ENCODE data around the gene SNX14.
"Not testable (repeated sequence)": the region's sequence is repeated elsewhere in the genome, so short reads cannot be mapped to it uniquely, and the experiment has no call there.

SNX14 gene

GRCh38 chr6:85593438-85594196 lies at the start of gene SNX14:
Gene SNX14, minus strand, starts transcription at chr6:85593858. Its CDS starts 140 bp downstream, at chr6:85593718.
- Mint-ChIP-seq H3K36me3 (peaks cover 28% of the 10 kb centered on the region), H3K4me3 (peak within 1 kb of the TSS; percentile 97), H3K4me1 (peaks cover 45% of the 10 kb centered on the region), H3K27me3 (no peaks in the 10 kb centered on the region), H3K27ac (peak within 1 kb of the TSS; percentile 94), H3K9me3 (no peaks in the 10 kb centered on the region)
- peak; percentile 95 for ATAC-seq

GRCh38 chr6:85642774-85643536 lies 49.3 kb upstream of the SNX14 start, which contains the start of gene SYNCRIP:
Gene SYNCRIP, minus strand, starts transcription at chr6:85642886. Its CDS starts 1,447 bp downstream, at chr6:85641439.
- Mint-ChIP-seq H3K36me3 (peaks cover 48% of the 10 kb centered on the region), H3K27me3 (no peaks in the 10 kb centered on the region), H3K9me3 (peaks cover under 1% of the 10 kb centered on the region), H3K4me1 (peaks cover 49% of the 10 kb centered on the region), H3K27ac (peak within 1 kb of the TSS; percentile 99), H3K4me3 (peak within 1 kb of the TSS; percentile 84)
- ATAC-seq = peak; percentile 94

- Mint-ChIP-seq H3K4me3 (peak overlapping the region; percentile 83), H3K27me3 (no peaks in the 10 kb centered on the region), H3K9me3 (no peaks in the 10 kb centered on the region), H3K4me1 (peaks cover 57% of the 10 kb centered on the region), H3K27ac (peak overlapping the region; percentile 99), H3K36me3 (peaks cover 56% of the 10 kb centered on the region)
- ATAC-seq = peak; percentile 1
Measured at GRCh38 chr6:85641897-85642773, 48.5 kb upstream of the SNX14 start.

GRCh38 chr6:85641522-85641896 lies 47.9 kb upstream of the SNX14 start:
- H3K9me3 Mint-ChIP-seq = no peaks in the 10 kb centered on the region
- peak overlapping the region; percentile 99 for H3K27ac Mint-ChIP-seq
- H3K4me1 Mint-ChIP-seq = peaks cover 57% of the 10 kb centered on the region
- peaks cover 61% of the 10 kb centered on the region for H3K36me3 Mint-ChIP-seq
- no peaks in the 10 kb centered on the region for H3K27me3 Mint-ChIP-seq
- H3K4me3 Mint-ChIP-seq = peak overlapping the region; percentile 83
- no peak for ATAC-seq

- Mint-ChIP-seq H3K4me1 (peaks cover 57% of the 10 kb centered on the region), H3K9me3 (no peaks in the 10 kb centered on the region), H3K36me3 (peaks cover 62% of the 10 kb centered on the region), H3K27ac (peak overlapping the region; percentile 99), H3K27me3 (no peaks in the 10 kb centered on the region), H3K4me3 (peak overlapping the region; percentile 83)
- ATAC-seq = no peak
Measured at GRCh38 chr6:85640821-85641220, 47.2 kb upstream of the SNX14 start.

GRCh38 chr6:85637579-85637978 lies 43.9 kb upstream of the SNX14 start:
- peaks cover 50% of the 10 kb centered on the region for H3K4me1 Mint-ChIP-seq

GRCh38 chr6:85632164-85632942 lies 38.7 kb upstream of the SNX14 start:
- Mint-ChIP-seq H3K4me1 (peaks cover 30% of the 10 kb centered on the region), H3K9me3 (no peaks in the 10 kb centered on the region), H3K4me3 (no peak overlapping the region), H3K36me3 (peaks cover 54% of the 10 kb centered on the region), H3K27me3 (no peaks in the 10 kb centered on the region), H3K27ac (no peak overlapping the region)
- ATAC-seq = no peak

More at GRCh38 chr6:85637579-85637978, 43.9 kb upstream of the SNX14 start:
- Mint-ChIP-seq H3K36me3 (peaks cover 72% of the 10 kb centered on the region), H3K27ac (no peak overlapping the region), H3K4me3 (no peak overlapping the region), H3K9me3 (no peaks in the 10 kb centered on the region), H3K27me3 (no peaks in the 10 kb centered on the region)
- ATAC-seq = no peak

- H3K27me3 Mint-ChIP-seq, H3K9me3 Mint-ChIP-seq, ATAC-seq, H3K4me3 Mint-ChIP-seq: not testable (repeated sequence)
- Mint-ChIP-seq H3K27ac (peak overlapping the region; percentile 37), H3K36me3 (peaks cover 52% of the 10 kb centered on the region), H3K4me1 (peaks cover 28% of the 10 kb centered on the region)
Measured at GRCh38 chr6:85631117-85631516, 37.5 kb upstream of the SNX14 start.

GRCh38 chr6:85628353-85628752 lies 34.7 kb upstream of the SNX14 start:
- Mint-ChIP-seq H3K4me3 (no peak overlapping the region), H3K4me1 (peaks cover 44% of the 10 kb centered on the region), H3K36me3 (peaks cover 61% of the 10 kb centered on the region), H3K9me3 (no peaks in the 10 kb centered on the region), H3K27me3 (no peaks in the 10 kb centered on the region), H3K27ac (peak overlapping the region; percentile 35)
- no peak for ATAC-seq

GRCh38 chr6:85620308-85620707 lies 26.6 kb upstream of the SNX14 start:
- H3K27ac Mint-ChIP-seq = no peak overlapping the region

GRCh38 chr6:85614780-85615179 lies 21.1 kb upstream of the SNX14 start:
- H3K4me3 Mint-ChIP-seq = no peak overlapping the region
- peaks cover 53% of the 10 kb centered on the region for H3K36me3 Mint-ChIP-seq
- no peak for ATAC-seq
- peaks cover 14% of the 10 kb centered on the region for H3K4me1 Mint-ChIP-seq
- H3K27ac Mint-ChIP-seq = peak overlapping the region; percentile 40
- no peaks in the 10 kb centered on the region for H3K9me3 Mint-ChIP-seq
- no peaks in the 10 kb centered on the region for H3K27me3 Mint-ChIP-seq

More at GRCh38 chr6:85620308-85620707, 26.6 kb upstream of the SNX14 start:
- Mint-ChIP-seq H3K27me3 (no peaks in the 10 kb centered on the region), H3K9me3 (no peaks in the 10 kb centered on the region), H3K4me1 (peaks cover 18% of the 10 kb centered on the region), H3K36me3 (peaks cover 66% of the 10 kb centered on the region), H3K4me3 (no peak overlapping the region)
- no peak for ATAC-seq

- no peaks in the 10 kb centered on the region for H3K27me3 Mint-ChIP-seq
- no peak overlapping the region for H3K4me3 Mint-ChIP-seq
- H3K27ac Mint-ChIP-seq = no peak overlapping the region
- H3K36me3 Mint-ChIP-seq = peaks cover 44% of the 10 kb centered on the region
- H3K9me3 Mint-ChIP-seq = no peaks in the 10 kb centered on the region
- ATAC-seq = no peak
- peaks cover 7% of the 10 kb centered on the region for H3K4me1 Mint-ChIP-seq
Measured at GRCh38 chr6:85612690-85613474, 19.2 kb upstream of the SNX14 start.

- Mint-ChIP-seq H3K27me3 (no peaks in the 10 kb centered on the region), H3K36me3 (peaks cover 36% of the 10 kb centered on the region), H3K27ac (no peak overlapping the region), H3K4me1 (peaks cover 7% of the 10 kb centered on the region), H3K4me3 (no peak overlapping the region), H3K9me3 (no peaks in the 10 kb centered on the region)
- no peak for ATAC-seq
Measured at GRCh38 chr6:85610182-85610895, 16.7 kb upstream of the SNX14 start.

All from stimulated activated memory B cell treated with anti-CD40 and anti-IgM and Interleukin-4, amounts not matched to agents 10 μg/mL and 1 μg/mL and 100 μg/mL, for 72 hours (primary cell).